OCI-LY7 (cell line): ENCODE results near the gene KCND3. TPM values are rescaled to one million over a fixed set of nuclear protein-coding genes. Genes with fewer than 3 reads are reported as not detected.

ENCODE experiments used
- BruUV-seq: library from RNA; stranded (reverse); fragments of 400-500 nt; replicated peaks from 2 replicates; lab custom pipeline; 2021; lab: Mats Ljungman, UMichigan
- CTCF ChIA-PET: fragments of 300-600 bp; sonication (Branson Sonifier 250); formaldehyde crosslinking; loops from one replicate; lab custom pipeline; 2022; ENCODE audit warnings: antibody characterized with exemption; ENCODE audit not compliant: unreplicated experiment; lab: Charles Lee
- POLR2A ChIA-PET: fragments of 300-600 bp; sonication (Branson Sonifier 250); formaldehyde crosslinking; loops from one replicate; lab custom pipeline; 2022; ENCODE audit warnings: antibody characterized with exemption; lab: Charles Lee
- DNase-seq: peaks from one replicate; pipeline ENCODE4 v3.0.0-alpha.2; 2015; ENCODE audit warnings: low spot score
- H2AFZ ChIP-seq: fragments of 200-600 bp; sonication (generic), shearing (Covaris generic); 2 replicates; pipeline ENCODE4 v1.6.1; 2014; ENCODE audit warnings: mild to moderate bottlenecking, antibody characterized with exemption, low read length, moderate library complexity
- H3K27ac ChIP-seq: fragments of 200-600 bp; sonication (generic); 2 replicates; pipeline ENCODE4 v1.5.1; 2014; ENCODE audit warnings: mixed run types, low read depth, mild to moderate bottlenecking, moderate library complexity, low read length, inconsistent platforms; ENCODE audit not compliant: poor library complexity, severe bottlenecking
- H3K36me3 ChIP-seq: fragments of 200-600 bp; sonication (generic); 2 replicates; pipeline ENCODE4 v1.6.1; 2014; ENCODE audit warnings: mild to moderate bottlenecking, antibody characterized with exemption, low read length, moderate library complexity, mixed read lengths; ENCODE audit not compliant: insufficient read depth
- H3K4me1 ChIP-seq: fragments of 200-600 bp; sonication (generic); 2 replicates; pipeline ENCODE4 v1.5.1; 2014; ENCODE audit warnings: mild to moderate bottlenecking, low read length; ENCODE audit not compliant: insufficient read depth, poor library complexity, severe bottlenecking
- H3K4me2 ChIP-seq: fragments of 200-600 bp; sonication (generic); 2 replicates; pipeline ENCODE4 v1.6.1; 2014; ENCODE audit warnings: mild to moderate bottlenecking, low read length
- H3K4me3 ChIP-seq: fragments of 200-600 bp; sonication (generic); 2 replicates; pipeline ENCODE4 v1.5.1; 2014; ENCODE audit warnings: mild to moderate bottlenecking, low read depth, low read length; ENCODE audit not compliant: poor library complexity, severe bottlenecking
- H3K79me2 ChIP-seq: fragments of 200-600 bp; sonication (generic); 2 replicates; pipeline ENCODE4 v1.6.1; 2016; ENCODE audit warnings: low read depth, mild to moderate bottlenecking, low read length, moderate library complexity, mixed read lengths; ENCODE audit not compliant: insufficient read depth
- H3K9me2 ChIP-seq: fragments of 200-600 bp; sonication (generic); 2 replicates; pipeline ENCODE4 v1.6.1; 2016; ENCODE audit warnings: mild to moderate bottlenecking, low read length, mixed read lengths; ENCODE audit not compliant: insufficient read depth
- H3K9me3 ChIP-seq: fragments of 200-600 bp; sonication (generic); 2 replicates; pipeline ENCODE4 v1.6.1; 2014; ENCODE audit warnings: mild to moderate bottlenecking, mixed run types, low read length, mixed read lengths
- H4K20me1 ChIP-seq: fragments of 200-600 bp; sonication (generic); 2 replicates; pipeline ENCODE4 v1.6.1; 2014; ENCODE audit warnings: mild to moderate bottlenecking, antibody characterized with exemption, low read length, moderate library complexity, mixed read lengths; ENCODE audit not compliant: insufficient read depth
- CTCF ChIP-seq: fragments of 200-600 bp; sonication (generic); conservative IDR thresholded peaks from 2 replicates; pipeline ENCODE4 v1.5.1; 2014; ENCODE audit warnings: mild to moderate bottlenecking, antibody characterized with exemption, low read length, moderate library complexity, mixed read lengths
- EZH2phosphoT487 ChIP-seq: fragments of 200-600 bp; sonication (generic); IDR thresholded peaks from 2 replicates; pipeline ENCODE4 v1.6.1; 2018; ENCODE audit warnings: low read depth, borderline replicate concordance, mild to moderate bottlenecking, mixed run types, antibody characterized with exemption, low read length, moderate library complexity, mixed read lengths
- intact Hi-C: fragments of 100-400 bp; cut with micrococcal nuclease; formaldehyde crosslinking; loops from one replicate; pipeline ENCODE4 v1.10.0; 2022; ENCODE audit not compliant: unreplicated experiment
- total RNA-seq, 2 experiments: library from RNA; depleted of rRNA in 1 of 2; stranded (reverse); fragments of >200 nt in 1 of 2; shearing (Covaris generic) in 1 of 2; gene quantifications; 2 replicates each; pipeline ENCODE4 v1.2.3, GENCODE V29; 2014 to 2022

Gene KCND3
- total RNA-seq, 2 experiments from 2014 or later, result not detected

GRCh38 chr1:111990026-111990877 is 784 bp upstream of the KCND3 start:
- no peaks in the 10 kb centered on the region for H3K9me3 ChIP-seq
- no peaks in the 10 kb centered on the region for H3K36me3 ChIP-seq
- no peaks in the 10 kb centered on the region for H3K9me2 ChIP-seq
- TF ChIP-seq CTCF (no peak), EZH2phosphoT487 (no peak)
- ChIA-PET POLR2A (no interaction called here), CTCF (no interaction called here)
- H3K79me2 ChIP-seq, result no peaks in the 10 kb centered on the region
- intact Hi-C loops, result no loop called here
- BruUV-seq, result no TSS peak
- H2AFZ ChIP-seq, result no peak overlapping the region
- H3K4me1 ChIP-seq, result no peaks in the 10 kb centered on the region
- H3K4me3 ChIP-seq, result no peak overlapping the region
- DNase-seq, result no peak
- H3K4me2 ChIP-seq, result no peak overlapping the region
- no peak overlapping the region for H3K27ac ChIP-seq
- no peaks in the 10 kb centered on the region for H4K20me1 ChIP-seq

GRCh38 chr1:111988743-111989453 is 570 bp downstream of the KCND3 start:
- no peak for DNase-seq
- CTCF ChIA-PET, result no interaction called here

More at GRCh38 chr1:111988743-111989453, 570 bp downstream of the KCND3 start:
- Histone ChIP-seq H3K9me2 (no peaks in the 10 kb centered on the region), H3K9me3 (no peaks in the 10 kb centered on the region), H2AFZ (no peak overlapping the region), H4K20me1 (no peaks in the 10 kb centered on the region), H3K4me2 (no peak overlapping the region), H3K4me3 (no peak overlapping the region), H3K4me1 (no peaks in the 10 kb centered on the region), H3K79me2 (no peaks in the 10 kb centered on the region), H3K27ac (no peak overlapping the region), H3K36me3 (no peaks in the 10 kb centered on the region)
- no TSS peak for BruUV-seq
- intact Hi-C loops, result no loop called here
- TF ChIP-seq EZH2phosphoT487 (no peak), CTCF (no peak)
- POLR2A ChIA-PET, result no interaction called here
